Measurements from ENCODE around the gene GPLD1. TPM values are rescaled to one million over a fixed set of nuclear protein-coding genes. Genes with fewer than 3 reads are reported as not detected.
"Not testable (repeated sequence)": the region's sequence is repeated elsewhere in the genome, so short reads cannot be mapped to it uniquely, and the experiment has no call there.

Gene GPLD1
- polyA plus RNA-seq, 5 donors, result 2.2 to 3.1 (median 2.9) TPM

DNA sequence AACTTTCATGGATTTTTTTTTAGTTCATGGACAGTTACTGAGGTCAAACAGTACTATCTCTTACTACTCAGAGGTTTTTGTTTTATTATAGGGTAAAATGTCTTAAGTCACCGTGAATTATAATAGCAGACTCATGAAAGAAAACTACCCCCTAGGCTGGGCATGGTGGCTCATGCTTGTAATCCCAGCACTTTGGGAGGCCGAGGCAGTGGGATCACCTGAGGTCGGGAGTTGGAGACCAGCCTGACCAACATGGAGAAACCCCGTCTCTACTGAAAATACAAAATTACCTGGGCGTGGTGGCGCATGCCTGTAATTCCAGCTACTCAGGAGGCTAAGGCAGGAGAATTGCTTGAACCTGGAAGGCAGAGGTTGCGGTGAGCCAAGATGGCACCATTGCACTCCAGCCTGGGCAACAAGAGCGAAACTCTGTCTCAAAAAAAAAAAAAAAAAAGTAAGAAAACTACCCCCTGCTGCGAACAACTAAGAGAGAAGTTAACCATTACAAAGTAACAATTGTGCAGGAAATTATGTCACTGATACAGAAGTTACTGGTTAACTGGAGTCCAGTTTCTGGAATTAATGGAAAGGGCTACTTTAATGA, 106.4 kb downstream of the GPLD1 start:
- DNase-seq, result not testable (repeated sequence)

DNA sequence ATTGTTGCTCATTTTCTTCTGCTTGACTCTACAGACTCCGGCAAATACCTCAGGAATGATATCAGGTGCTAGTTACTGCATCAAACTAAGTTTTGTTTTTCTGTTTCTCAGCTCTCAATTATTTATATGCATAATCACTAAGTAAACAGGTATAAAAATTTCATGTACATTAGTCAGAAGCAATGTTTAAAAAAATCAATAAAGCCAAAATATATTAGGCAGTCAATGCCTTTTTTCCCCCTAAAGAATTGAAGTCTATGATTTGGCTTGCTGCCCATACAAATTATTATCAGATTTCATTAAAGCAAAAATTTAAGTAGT, 107.2 kb downstream of the GPLD1 start:
- DNase-seq, result no peak

DNA sequence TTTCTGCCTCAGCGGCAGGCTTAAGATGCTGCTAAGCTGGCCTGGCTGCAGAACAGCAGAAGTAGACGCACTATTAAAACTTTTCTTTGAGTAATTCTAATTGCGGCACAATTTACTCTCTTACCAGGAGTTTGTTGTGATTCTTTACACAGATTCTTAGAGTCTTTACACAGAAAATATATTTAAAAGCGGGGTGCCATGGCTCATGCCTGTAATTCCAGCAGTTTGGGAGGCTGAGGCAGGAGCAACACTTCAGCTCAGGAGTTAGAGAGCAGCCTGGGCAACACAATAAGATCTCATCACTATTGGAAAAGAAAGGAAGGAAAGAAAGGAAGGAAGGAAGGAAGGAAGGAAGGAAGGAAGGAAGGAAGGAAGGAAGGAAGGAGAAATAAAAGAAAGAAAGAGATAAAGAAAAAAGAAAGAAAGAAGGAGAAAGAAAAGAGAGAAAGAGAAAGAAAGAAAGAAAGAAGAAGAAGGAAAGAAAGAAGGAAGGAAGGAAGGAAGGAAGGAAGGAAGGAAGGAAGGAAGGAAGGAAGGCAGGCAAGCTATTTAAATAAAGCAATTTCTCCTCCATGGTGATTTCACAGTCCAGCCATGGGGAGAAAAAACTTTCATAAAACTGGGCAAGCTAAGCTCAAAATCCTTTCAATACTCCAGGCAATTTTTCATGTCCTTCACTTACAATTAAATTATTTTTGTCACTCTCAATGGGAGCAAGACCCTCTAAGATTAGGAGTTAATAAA, 107.7 kb downstream of the GPLD1 start:
- DNase-seq, result no peak

DNA sequence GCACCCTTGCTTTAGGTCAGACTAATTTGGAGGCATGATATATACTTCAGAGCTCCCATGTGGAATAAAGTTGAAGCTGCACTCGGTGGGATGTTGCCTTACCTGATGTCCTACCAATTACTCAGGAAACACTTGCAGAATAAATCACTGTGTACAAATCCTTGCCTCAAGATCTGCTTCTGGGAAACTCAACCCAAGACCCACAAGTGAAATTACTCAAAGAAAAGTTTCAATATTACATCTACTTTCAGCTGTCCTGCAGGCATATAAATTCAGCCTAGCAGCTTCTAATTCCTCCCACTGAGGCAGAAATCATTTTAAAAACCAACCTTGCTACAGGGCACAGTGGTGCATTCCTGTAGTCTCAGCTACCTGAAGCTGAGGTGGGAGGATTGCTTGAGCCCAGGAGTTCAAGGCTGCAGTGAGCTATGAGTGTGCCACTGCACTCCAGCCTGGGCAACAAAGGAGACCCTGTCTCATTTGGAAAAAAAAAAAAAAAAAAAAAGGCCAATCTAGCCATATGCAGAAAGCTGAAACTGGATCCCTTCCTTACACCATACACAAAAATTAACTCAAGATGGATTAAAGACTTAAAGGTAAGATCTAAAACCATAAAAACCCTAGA, 110.8 kb downstream of the GPLD1 start:
- DNase-seq, result no peak

Other genes with a start within 250 kb of the GPLD1 start
- gene DCDC2, start 131.5 kb downstream of the GPLD1 start, polyA plus RNA-seq (ENCODE audit: insufficient read depth in 1 of 5, insufficient read length in 5 of 5, low replicate concordance in 1 of 5), result 10 to 100 TPM in 4 of 5 donors, 1 to 10 TPM in 1; 8.3 to 16.6 (median 12.2) TPM
- 10 to 100 TPM; 26.0 to 33.1 (median 30.8) TPM for gene MRS2, start 86.6 kb downstream of the GPLD1 start, polyA plus RNA-seq (ENCODE audit: insufficient read depth in 1 of 5, insufficient read length in 5 of 5, low replicate concordance in 1 of 5)
- 10 to 100 TPM in 4 of 5 donors, 1 to 10 TPM in 1; 9.2 to 13.8 (median 12.2) TPM for gene ALDH5A1, start 5.4 kb upstream of the GPLD1 start, polyA plus RNA-seq (ENCODE audit: insufficient read depth in 1 of 5, insufficient read length in 5 of 5, low replicate concordance in 1 of 5)
- under 1 TPM; 0.27 to 0.61 (median 0.49) TPM for gene KIAA0319, start 156.6 kb upstream of the GPLD1 start, polyA plus RNA-seq (ENCODE audit: insufficient read depth in 1 of 5, insufficient read length in 5 of 5, low replicate concordance in 1 of 5)
- gene TDP2, start 177.3 kb upstream of the GPLD1 start, polyA plus RNA-seq (ENCODE audit: insufficient read depth in 1 of 5, insufficient read length in 5 of 5, low replicate concordance in 1 of 5), result 10 to 100 TPM; 39.7 to 63.3 (median 52.3) TPM
- 10 to 100 TPM; 23.3 to 30.5 (median 25.5) TPM for gene ACOT13, start 177.5 kb upstream of the GPLD1 start, polyA plus RNA-seq (ENCODE audit: insufficient read depth in 1 of 5, insufficient read length in 5 of 5, low replicate concordance in 1 of 5)
- 100 to 1,000 TPM; 106 to 135 (median 129) TPM for gene C6orf62, start 229.6 kb upstream of the GPLD1 start, polyA plus RNA-seq (ENCODE audit: insufficient read depth in 1 of 5, insufficient read length in 5 of 5, low replicate concordance in 1 of 5)